Endothelial cell of umbilical vein (primary cell): ENCODE data around the gene TMEM82. TPM values are rescaled to one million over a fixed set of nuclear protein-coding genes. Genes with fewer than 3 reads are reported as not detected.

ENCODE experiments used
- BruUV-seq: library from RNA; stranded (reverse); fragments of 400-500 nt; replicated peaks from 2 replicates; lab custom pipeline; 2021; lab: Mats Ljungman, UMichigan
- CTCF ChIA-PET: fragments of 300-600, 350-600 bp; sonication (Branson Sonifier 250); formaldehyde crosslinking; loops from one replicate; lab custom pipeline; 2021; ENCODE audit warnings: antibody characterized with exemption, inconsistent platforms; lab: Charles Lee
- POLR2A ChIA-PET: fragments of 300-600, 350-600 bp; sonication (Branson Sonifier 250); formaldehyde crosslinking; loops from one replicate; lab custom pipeline; 2021; ENCODE audit warnings: antibody characterized with exemption, inconsistent platforms; lab: Charles Lee
- DNase-seq: peaks from one replicate; pipeline ENCODE4 v3.0.0-alpha.2; 2011; ENCODE audit warnings: low read depth, low spot score
- FAIRE-seq: peaks from 2 replicates; lab custom pipeline; 2011; peaks lifted over from hg19 to GRCh38; lab: Jason Lieb, UNC
- H2AFZ ChIP-seq: 2 replicates; pipeline ENCODE4 v1.6.0; 2012; ENCODE audit warnings: low read depth, low read length, control low read depth, inconsistent platforms
- H3K27ac ChIP-seq: 2 replicates; pipeline ENCODE4 v1.5.1; 2011; ENCODE audit warnings: low read depth, mild to moderate bottlenecking, control low read depth, low read length, moderate library complexity; ENCODE audit not compliant: insufficient read depth
- H3K27me3 ChIP-seq, 2 experiments: 2 replicates each; pipeline versions ENCODE4 v1.6.0 to v1.6.1; 2011; ENCODE audit warnings: low read length in 2 of 2, mixed read lengths in 1 of 2; ENCODE audit not compliant: control insufficient read depth in 2 of 2, insufficient read depth in 2 of 2
- H3K36me3 ChIP-seq, 2 experiments: 2 replicates in 1 of 2; 3 replicates in 1 of 2; pipeline ENCODE4 v1.5.1; 2011; ENCODE audit warnings: low read length in 2 of 2, mild to moderate bottlenecking in 1 of 2, moderate library complexity in 1 of 2; ENCODE audit not compliant: control insufficient read depth in 2 of 2, insufficient read depth in 2 of 2; ENCODE audit errors: extremely low read depth in 1 of 2
- H3K4me1 ChIP-seq: 3 replicates; pipeline ENCODE4 v1.5.1; 2011; ENCODE audit warnings: mild to moderate bottlenecking, low read length; ENCODE audit not compliant: control insufficient read depth, insufficient read depth; ENCODE audit errors: extremely low read depth
- H3K4me2 ChIP-seq: 2 replicates; pipeline ENCODE4 v1.6.1; 2011; ENCODE audit warnings: low read length, control low read depth, mixed read lengths; ENCODE audit not compliant: insufficient read depth
- H3K4me3 ChIP-seq, 3 experiments: fragments of 200-600 bp in 1 of 3; sonication (generic), shearing (Covaris generic) in 1 of 3; replicated peaks in 1 of 3; 2 replicates each; pipeline ENCODE4 v1.5.1; 2011 to 2016; ENCODE audit warnings: control low read depth in 3 of 3, low read length in 3 of 3, mild to moderate bottlenecking in 2 of 3, inconsistent platforms in 1 of 3, low read depth in 1 of 3, moderate library complexity in 1 of 3; ENCODE audit not compliant: insufficient read depth in 1 of 3
- H3K79me2 ChIP-seq: 2 replicates; pipeline ENCODE4 v1.6.0; 2012; ENCODE audit warnings: low read length, inconsistent platforms; ENCODE audit not compliant: control insufficient read depth, insufficient read depth
- H3K9ac ChIP-seq: replicated peaks from 2 replicates; pipeline ENCODE3; 2011; ENCODE audit warnings: low read length, control low read depth; ENCODE audit not compliant: insufficient read depth; ENCODE audit errors: extremely low read depth
- H3K9me1 ChIP-seq: replicated peaks from 3 replicates; pipeline ENCODE4 v1.6.0; 2011; ENCODE audit warnings: mild to moderate bottlenecking, low read length; ENCODE audit not compliant: control insufficient read depth, insufficient read depth; ENCODE audit errors: extremely low read depth
- H3K9me3 ChIP-seq: replicated peaks from 2 replicates; pipeline ENCODE4 v1.5.1; 2012; ENCODE audit warnings: low read length, inconsistent platforms; ENCODE audit not compliant: control insufficient read depth, insufficient read depth
- H4K20me1 ChIP-seq: replicated peaks from 2 replicates; pipeline ENCODE3; 2011; ENCODE audit warnings: mild to moderate bottlenecking, low read length; ENCODE audit not compliant: control insufficient read depth, insufficient read depth; ENCODE audit errors: extremely low read depth
- CTCF ChIP-seq, 2 donors: IDR thresholded peaks; 1 replicate in 1 of 2; 2 replicates in 1 of 2; pipeline ENCODE4 v1.5.1; 2011; ENCODE audit warnings: low read length in 2 of 2, mild to moderate bottlenecking in 2 of 2, moderate library complexity in 2 of 2, control low read depth in 1 of 2, inconsistent platforms in 1 of 2, low read depth in 1 of 2; ENCODE audit not compliant: insufficient read depth in 1 of 2; ENCODE audit errors: extremely low read depth in 1 of 2
- EZH2 ChIP-seq: IDR thresholded peaks from 2 replicates; pipeline ENCODE4 v1.6.1; 2012; ENCODE audit warnings: borderline replicate concordance, low read depth, mild to moderate bottlenecking, moderate library complexity, low read length, inconsistent platforms; ENCODE audit not compliant: severe bottlenecking
- FOS ChIP-seq: IDR thresholded peaks from 2 replicates; pipeline ENCODE4 v1.6.1; 2011; ENCODE audit warnings: mild to moderate bottlenecking, low read length, moderate library complexity, borderline replicate concordance; ENCODE audit not compliant: insufficient read depth
- GATA2 ChIP-seq: IDR thresholded peaks from 2 replicates; pipeline ENCODE4 v1.7.0; 2011; ENCODE audit warnings: low read depth, mild to moderate bottlenecking, moderate library complexity, mixed read lengths, low read length; ENCODE audit not compliant: insufficient read length, insufficient read depth
- JUN ChIP-seq: IDR thresholded peaks from 2 replicates; pipeline ENCODE4 v1.6.1; 2011; ENCODE audit warnings: borderline replicate concordance, low read depth; ENCODE audit not compliant: insufficient read length, insufficient read depth
- MAX ChIP-seq: IDR thresholded peaks from 2 replicates; pipeline ENCODE4 v1.6.1; 2011; ENCODE audit not compliant: insufficient read depth, insufficient read length
- MYC ChIP-seq: IDR thresholded peaks from one replicate; pipeline ENCODE4 v1.6.1; 2011; ENCODE audit warnings: mild to moderate bottlenecking, low read depth, low read length
- POLR2A ChIP-seq: IDR thresholded peaks from 2 replicates; pipeline ENCODE4 v1.6.1; 2012; ENCODE audit warnings: low read depth, mild to moderate bottlenecking, control low read depth, low read length
- POLR2AphosphoS5 ChIP-seq: IDR thresholded peaks from 2 replicates; pipeline ENCODE4 v1.6.1; 2012; ENCODE audit warnings: low read depth, mild to moderate bottlenecking, control low read depth, low read length, moderate library complexity; ENCODE audit not compliant: insufficient read depth
- dilution Hi-C: fragments of 300-500 bp; cut with MboI; formaldehyde crosslinking; loops from one replicate; pipeline ENCODE4 v1.15.0; 2019; ENCODE audit warnings: low sequenced_read_pairs; ENCODE audit not compliant: extremely low pct_ligation_motif_present
- intact Hi-C: fragments of 100-400 bp; cut with micrococcal nuclease; formaldehyde crosslinking; loops from one replicate; pipeline ENCODE4 v1.10.0; 2022
- polyA plus RNA-seq, 4 experiments: library from polyadenylated mRNA; depleted of rRNA in 3 of 4; stranded (reverse) in 3 of 4; unstranded in 1 of 4; fragments of >200 nt; gene quantifications; 2 replicates each; pipeline versions ENCODE4 v1.2.1 to v1.2.3, GENCODE V29; 2011 to 2012; ENCODE audit warnings: missing spikeins in 1 of 4
- total RNA-seq: library from RNA; stranded (reverse); gene quantifications from 2 replicates; pipeline ENCODE4 v1.2.3, GENCODE V29; 2021

TMEM82 gene
- total and polyA plus RNA-seq, 2 donors (not counting 3 experiments of a cell fraction or from before 2014, with no cell fraction given): not detected

GRCh38 chr1:15709226-15709625 is 33.1 kb upstream of the TMEM82 start:
- H3K36me3 ChIP-seq: peaks cover 0 to 4% of the 10 kb centered on the region in 2 experiments
- H3K27me3 ChIP-seq: no peaks in the 10 kb centered on the region
- H3K4me1 ChIP-seq: no peaks in the 10 kb centered on the region
- peaks cover 2% of the 10 kb centered on the region for H4K20me1 ChIP-seq
- H3K9me1 ChIP-seq: no peaks in the 10 kb centered on the region
- ChIA-PET CTCF (no interaction called here), POLR2A (no interaction called here)
- intact Hi-C loops: no loop called here
- H3K9ac ChIP-seq: no peak overlapping the region
- dilution Hi-C loops: no loop called here
- H3K27ac ChIP-seq: no peak overlapping the region
- no peak for FAIRE-seq
- H3K79me2 ChIP-seq: peaks cover 18% of the 10 kb centered on the region
- H3K9me3 ChIP-seq: no peaks in the 10 kb centered on the region
- no peak overlapping the region for H2AFZ ChIP-seq
- DNase-seq: no peak
- no peak for TF ChIP-seq MYC
- TF ChIP-seq CTCF (IDR thresholded peaks at IDR 0.05; ENCODE audit: extremely low read depth in 1 of 2, insufficient read depth in 1 of 2, low read depth in 1 of 2, low read length in 2 of 2): no peak
- no peak for TF ChIP-seq FOS
- TF ChIP-seq POLR2AphosphoS5: no peak
- TF ChIP-seq EZH2: no peak
- TF ChIP-seq POLR2A: no peak
- no peak for TF ChIP-seq MAX
- TF ChIP-seq GATA2: no peak
- TF ChIP-seq JUN: no peak
- H3K4me2 ChIP-seq: no peak overlapping the region
- BruUV-seq: no TSS peak
- H3K4me3 ChIP-seq: no peak overlapping the region
